H54 (cell line): Measurements from ENCODE around the gene MACROD2.

Source experiments
- DNase-seq: peaks from one replicate; pipeline ENCODE4 v3.0.0; 2011; ENCODE audit warnings: low spot score, mixed read lengths; ENCODE audit not compliant: insufficient read length
- FAIRE-seq: peaks from 3 replicates; lab custom pipeline; 2011; peaks lifted over from hg19 to GRCh38; lab: Jason Lieb, UNC
- POLR2A ChIP-seq: IDR thresholded peaks from 2 replicates; pipeline ENCODE4 v1.6.1; 2011; ENCODE audit warnings: low read depth, mild to moderate bottlenecking, low read length

Gene MACROD2

GRCh38 chr20:15476781-15477180 is 1481.5 kb downstream of the MACROD2 start:
- FAIRE-seq, result no peak
- no peak for DNase-seq
- no peak for TF ChIP-seq POLR2A

GRCh38 chr20:15482525-15482924 is 1487.2 kb downstream of the MACROD2 start:
- TF ChIP-seq POLR2A, result no peak
- DNase-seq (no peak), FAIRE-seq (no peak)

GRCh38 chr20:15485519-15485918 is 1490.2 kb downstream of the MACROD2 start:
- DNase-seq (no peak), FAIRE-seq (no peak)
- no peak for TF ChIP-seq POLR2A

GRCh38 chr20:15487030-15487429 is 1491.7 kb downstream of the MACROD2 start:
- no peak for FAIRE-seq
- no peak for TF ChIP-seq POLR2A
- no peak for DNase-seq

- TF ChIP-seq POLR2A, result no peak
- DNase-seq, result no peak
- no peak for FAIRE-seq
These were observed 1492.4 kb downstream of the MACROD2 start for GRCh38 chr20:15487682-15488081.

GRCh38 chr20:15491575-15491974 is 1496.3 kb downstream of the MACROD2 start:
- DNase-seq (no peak), FAIRE-seq (no peak)
- TF ChIP-seq POLR2A, result no peak

- TF ChIP-seq POLR2A, result no peak
- FAIRE-seq, result no peak
- no peak for DNase-seq
These were observed 1499.5 kb downstream of the MACROD2 start for GRCh38 chr20:15494851-15495250.

GRCh38 chr20:15496501-15497039 is 1501.3 kb downstream of the MACROD2 start:
- DNase-seq (no peak), FAIRE-seq (no peak)
- no peak for TF ChIP-seq POLR2A

GRCh38 chr20:15498926-15499325 is 1503.6 kb downstream of the MACROD2 start:
- no peak for TF ChIP-seq POLR2A
- no peak for FAIRE-seq
- no peak for DNase-seq

- no peak for FAIRE-seq
- no peak for DNase-seq
- no peak for TF ChIP-seq POLR2A
These were observed 1511.0 kb downstream of the MACROD2 start for GRCh38 chr20:15506311-15506710.

- DNase-seq (no peak), FAIRE-seq (no peak)
- no peak for TF ChIP-seq POLR2A
These were observed 1511.8 kb downstream of the MACROD2 start for GRCh38 chr20:15507151-15507550.

GRCh38 chr20:15511551-15511950 is 1516.2 kb downstream of the MACROD2 start:
- TF ChIP-seq POLR2A, result no peak
- FAIRE-seq, result no peak
- no peak for DNase-seq

- DNase-seq, result no peak
- no peak for TF ChIP-seq POLR2A
- FAIRE-seq, result no peak
These were observed 1517.6 kb downstream of the MACROD2 start for GRCh38 chr20:15512916-15513315.

GRCh38 chr20:15515691-15516090 is 1520.4 kb downstream of the MACROD2 start:
- FAIRE-seq, result no peak
- no peak for TF ChIP-seq POLR2A

GRCh38 chr20:15520930-15521524 is 1525.7 kb downstream of the MACROD2 start:
- FAIRE-seq (no peak), DNase-seq (no peak)
- no peak for TF ChIP-seq POLR2A

More at GRCh38 chr20:15515691-15516090, 1520.4 kb downstream of the MACROD2 start:
- no peak for DNase-seq

- FAIRE-seq (no peak), DNase-seq (no peak)
- TF ChIP-seq POLR2A, result no peak
These were observed 1528.1 kb downstream of the MACROD2 start for GRCh38 chr20:15523400-15523799.
